Measurements from ENCODE around the gene IGFALS. TPM values are rescaled to one million over a fixed set of nuclear protein-coding genes. Genes with fewer than 3 reads are reported as not detected.
"Not testable (repeated sequence)": the region's sequence is repeated elsewhere in the genome, so short reads cannot be mapped to it uniquely, and the experiment has no call there.

The IGFALS gene
- total RNA-seq, 3 donors from 2014 or later, result 0.32 to 0.44 (median 0.33) TPM

DNA sequence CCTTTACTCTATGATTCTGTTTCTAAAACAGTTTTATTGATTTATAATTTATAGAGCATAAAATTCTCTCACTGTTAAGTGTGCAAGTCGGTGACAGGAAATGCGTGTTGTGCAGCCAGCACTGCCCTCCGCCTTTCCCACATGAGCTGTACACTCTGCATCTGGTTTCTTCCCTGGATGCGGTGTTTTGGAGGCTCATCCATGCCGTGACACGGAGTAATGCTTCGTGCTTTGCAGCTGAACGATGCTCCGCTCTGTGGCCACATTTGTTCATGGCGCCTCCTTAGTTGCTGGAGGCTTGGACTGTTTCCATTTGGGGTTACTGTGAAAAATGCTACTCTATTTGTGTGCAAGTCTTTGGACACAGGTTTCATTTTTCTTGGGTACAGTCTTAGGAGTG lies 7.2 kb upstream of the IGFALS start:
- Histone ChIP-seq H3K27me3 (no peaks in the 10 kb centered on the region), H3K9me3 (peaks cover 0 to 5% of the 10 kb centered on the region in 2 donors), H3K36me3 (no peaks in the 10 kb centered on the region), H3K4me1 (no peaks in the 10 kb centered on the region), H3K27ac (no peak overlapping the region), H3K4me3 (no peak overlapping the region)
- TF ChIP-seq POLR2AphosphoS5 (IDR thresholded peaks at IDR 0.05) (no peak), POLR2A (IDR thresholded peaks at IDR 0.05) (no peak)
- TF ChIP-seq, protein P1, sequence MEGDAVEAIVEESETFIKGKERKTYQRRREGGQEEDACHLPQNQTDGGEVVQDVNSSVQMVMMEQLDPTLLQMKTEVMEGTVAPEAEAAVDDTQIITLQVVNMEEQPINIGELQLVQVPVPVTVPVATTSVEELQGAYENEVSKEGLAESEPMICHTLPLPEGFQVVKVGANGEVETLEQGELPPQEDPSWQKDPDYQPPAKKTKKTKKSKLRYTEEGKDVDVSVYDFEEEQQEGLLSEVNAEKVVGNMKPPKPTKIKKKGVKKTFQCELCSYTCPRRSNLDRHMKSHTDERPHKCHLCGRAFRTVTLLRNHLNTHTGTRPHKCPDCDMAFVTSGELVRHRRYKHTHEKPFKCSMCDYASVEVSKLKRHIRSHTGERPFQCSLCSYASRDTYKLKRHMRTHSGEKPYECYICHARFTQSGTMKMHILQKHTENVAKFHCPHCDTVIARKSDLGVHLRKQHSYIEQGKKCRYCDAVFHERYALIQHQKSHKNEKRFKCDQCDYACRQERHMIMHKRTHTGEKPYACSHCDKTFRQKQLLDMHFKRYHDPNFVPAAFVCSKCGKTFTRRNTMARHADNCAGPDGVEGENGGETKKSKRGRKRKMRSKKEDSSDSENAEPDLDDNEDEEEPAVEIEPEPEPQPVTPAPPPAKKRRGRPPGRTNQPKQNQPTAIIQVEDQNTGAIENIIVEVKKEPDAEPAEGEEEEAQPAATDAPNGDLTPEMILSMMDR (IDR thresholded peaks at IDR 0.05), result no peak
- DNase-seq (ENCODE audit: low spot score in 2 of 2), result no peak
- intact Hi-C loops (cut with DNase I; ENCODE audit: low total_unique reads), result no loop called here

DNA sequence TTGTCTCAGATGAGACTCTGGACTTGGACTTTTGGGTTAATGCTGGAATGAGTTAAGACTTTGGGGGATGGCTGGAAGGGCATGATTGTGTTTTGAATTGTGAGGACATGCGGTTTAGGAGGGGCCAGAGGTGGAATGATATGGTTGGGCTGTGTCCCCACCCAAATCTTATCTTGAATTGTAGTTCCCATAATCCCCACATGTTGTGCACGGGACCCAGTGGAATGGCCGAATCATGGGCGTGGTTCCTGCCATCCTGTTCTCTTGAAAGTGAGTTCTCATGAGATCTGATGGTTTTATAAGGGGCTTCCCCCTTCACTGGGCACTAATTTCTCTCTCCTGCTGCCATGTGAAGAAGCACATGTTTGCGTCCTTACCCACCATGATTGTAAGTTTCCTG lies 5.8 kb upstream of the IGFALS start:
- intact Hi-C loops (cut with DNase I; ENCODE audit: low total_unique reads); H3K36me3 ChIP-seq; H3K4me1 ChIP-seq; H3K27ac ChIP-seq; H3K9me3 ChIP-seq; H3K27me3 ChIP-seq; H3K4me3 ChIP-seq; DNase-seq (ENCODE audit: low spot score in 2 of 2): not testable (repeated sequence)

DNA sequence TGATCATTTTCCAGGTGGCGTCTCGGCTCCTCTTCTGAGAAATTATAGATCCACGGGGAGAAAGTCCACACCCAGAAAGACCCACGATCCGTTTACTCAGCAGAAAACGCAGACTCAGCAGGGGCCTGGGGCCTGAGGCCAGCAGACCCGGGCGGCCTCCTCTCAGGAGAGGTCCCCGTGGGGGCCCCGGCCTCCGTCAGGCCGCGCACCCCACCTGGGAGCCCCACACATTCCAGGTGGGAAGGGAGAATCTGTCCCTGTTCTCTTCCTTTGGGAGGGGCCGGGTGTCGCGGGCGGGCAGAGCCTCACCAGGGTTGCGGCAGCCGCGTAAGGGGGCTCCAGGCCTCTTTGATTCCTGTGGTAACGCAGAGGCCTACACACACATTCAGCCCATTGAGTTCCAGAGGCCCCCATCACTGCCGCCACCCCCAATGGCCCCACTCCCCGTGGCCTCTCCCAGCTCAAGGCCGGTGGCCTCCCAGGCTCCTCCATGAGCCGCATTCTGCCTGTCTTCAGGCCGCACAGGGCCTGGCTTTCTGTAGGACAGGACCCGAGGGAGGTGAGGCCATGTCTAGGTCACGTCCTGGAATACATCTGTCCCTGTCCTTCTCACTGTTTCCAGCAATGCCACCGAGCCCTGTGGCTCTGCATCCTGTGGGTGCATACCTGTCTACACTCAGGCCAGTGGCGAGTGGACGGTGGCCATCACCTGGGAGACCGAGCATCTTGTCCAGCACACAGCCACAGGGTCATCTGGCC lies 1.6 kb upstream of the IGFALS start:
- Histone ChIP-seq H3K27me3 (no peaks in the 10 kb centered on the region), H3K36me3 (no peaks in the 10 kb centered on the region), H3K9me3 (peaks cover 0 to 5% of the 10 kb centered on the region in 2 donors), H3K4me1 (peaks cover 0 to 13% of the 10 kb centered on the region in 2 donors), H3K4me3 (no peak overlapping the region), H3K27ac (no peak overlapping the region)
- intact Hi-C loops (cut with DNase I; ENCODE audit: low total_unique reads), result no loop called here
- TF ChIP-seq POLR2AphosphoS5 (IDR thresholded peaks at IDR 0.05) (no peak), POLR2A (IDR thresholded peaks at IDR 0.05) (no peak)
- TF ChIP-seq, protein P1 (IDR thresholded peaks at IDR 0.05), result no peak
- no peak for DNase-seq (ENCODE audit: low spot score in 2 of 2)

DNA sequence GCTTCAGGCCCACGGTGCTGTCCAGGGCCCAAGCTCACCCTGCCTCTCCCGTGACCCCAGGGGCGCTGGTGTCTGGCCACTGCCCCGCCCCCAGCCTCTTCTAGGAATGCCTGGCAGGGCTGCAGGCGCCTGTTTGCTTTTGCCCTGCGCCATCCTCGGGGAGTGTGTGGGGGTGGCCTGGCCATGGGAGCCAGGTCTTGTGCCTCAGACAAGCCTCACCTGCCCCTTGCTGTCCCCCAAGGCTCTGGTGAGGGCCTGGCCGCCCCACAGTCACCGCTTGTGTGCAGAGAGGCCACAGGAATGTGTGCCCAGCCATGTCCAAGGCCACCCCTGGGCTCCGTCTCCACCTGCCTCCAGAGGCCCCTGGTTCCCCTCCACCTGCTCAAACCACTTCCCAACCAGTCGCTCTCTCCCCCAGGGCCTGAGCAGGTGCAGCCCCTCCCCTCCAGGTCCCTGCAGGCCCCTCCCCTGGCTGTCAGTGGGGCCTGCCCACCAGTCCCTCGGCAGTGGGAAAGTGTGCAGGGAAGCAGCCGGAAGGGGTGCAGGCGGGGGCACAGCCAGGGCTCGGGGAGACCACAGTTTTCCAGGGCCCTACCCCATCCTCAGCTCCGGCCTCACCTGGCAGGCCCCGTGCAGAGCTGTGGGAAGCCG lies 841 bp upstream of the IGFALS start:
- intact Hi-C loops (cut with DNase I; ENCODE audit: low total_unique reads), result no loop called here
- peak overlapping the region in 1 of 3 donors; percentile 23 for H3K4me3 ChIP-seq
- H3K9me3 ChIP-seq, result peaks cover 0 to 5% of the 10 kb centered on the region in 2 donors
- H3K36me3 ChIP-seq, result no peaks in the 10 kb centered on the region
- no peaks in the 10 kb centered on the region for H3K27me3 ChIP-seq
- no peak for TF ChIP-seq POLR2AphosphoS5 (IDR thresholded peaks at IDR 0.05)
- no peak for TF ChIP-seq POLR2A (IDR thresholded peaks at IDR 0.05)
- TF ChIP-seq, protein P1 (IDR thresholded peaks at IDR 0.05), result no peak
- no peak for DNase-seq (ENCODE audit: low spot score in 2 of 2)
- no peak overlapping the region for H3K27ac ChIP-seq
- peaks cover 0 to 13% of the 10 kb centered on the region in 2 donors for H3K4me1 ChIP-seq

DNA sequence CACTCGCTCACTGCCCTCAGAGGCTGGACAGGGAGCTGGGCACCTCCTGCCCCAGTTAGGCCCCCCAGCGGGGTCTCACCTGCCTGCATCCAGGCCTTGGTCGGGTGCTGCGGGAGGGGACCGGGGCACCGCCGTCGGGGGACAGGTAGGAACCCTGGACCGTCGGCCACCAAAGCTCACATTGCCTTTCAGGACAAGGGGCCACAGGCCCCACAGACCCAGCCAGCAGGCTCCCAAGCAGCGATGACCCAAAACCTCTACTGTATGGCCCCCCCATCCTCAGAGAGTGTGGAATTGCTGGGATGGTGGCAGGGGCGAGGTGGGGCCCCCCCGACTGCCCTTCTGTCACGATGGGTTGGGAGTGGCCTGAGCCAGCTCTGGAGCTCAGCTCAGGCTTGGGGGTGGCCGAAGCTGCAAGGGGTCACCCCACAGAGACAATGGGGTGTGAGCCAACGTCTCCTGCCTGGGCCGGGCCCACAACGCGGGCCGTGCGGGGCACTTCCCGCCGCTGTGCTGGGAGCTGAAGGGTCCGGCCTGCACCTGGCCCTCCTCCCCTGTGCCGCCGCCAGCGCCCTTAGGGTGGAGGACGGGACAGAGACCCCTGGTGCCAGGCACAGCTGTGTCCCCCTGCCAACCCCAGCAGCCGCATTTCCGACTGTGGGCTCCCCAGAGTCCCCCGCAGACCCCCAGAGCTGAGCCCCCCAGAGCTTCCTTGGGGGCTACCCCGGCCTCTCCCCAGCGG lies 498 bp downstream of the IGFALS start:
- no peaks in the 10 kb centered on the region for H3K36me3 ChIP-seq
- no peaks in the 10 kb centered on the region for H3K27me3 ChIP-seq
- DNase-seq (ENCODE audit: low spot score in 2 of 2), result no peak
- intact Hi-C loops (cut with DNase I; ENCODE audit: low total_unique reads), result no loop called here
- no peak overlapping the region for H3K27ac ChIP-seq
- peaks cover 0 to 2% of the 10 kb centered on the region in 2 donors for H3K9me3 ChIP-seq
- peaks cover 0 to 13% of the 10 kb centered on the region in 2 donors for H3K4me1 ChIP-seq
- no peak overlapping the region for H3K4me3 ChIP-seq
- TF ChIP-seq POLR2A (IDR thresholded peaks at IDR 0.05) (no peak), POLR2AphosphoS5 (IDR thresholded peaks at IDR 0.05) (no peak)
- TF ChIP-seq, protein P1 (IDR thresholded peaks at IDR 0.05), result no peak

Data from breast epithelium (tissue), 4 donors.